ENCODE measurements around the gene HMGB1. TPM values are rescaled to one million over a fixed set of nuclear protein-coding genes. Genes with fewer than 3 reads are reported as not detected.
A peak's percentile ranks its signal among the peaks of the same experiment; 100 is the strongest.

Gene HMGB1
- total and polyA plus RNA-seq, 5 donors from 2014 or later: 363 to 723 (median 654) TPM

GRCh38 chr13:30479883-30480219 lies 14.1 kb upstream of the HMGB1 start:
- Mint-ChIP-seq H3K27me3 (peaks cover 41% of the 10 kb centered on the region), H3K4me1 (no peaks in the 10 kb centered on the region), H3K27ac (no peak overlapping the region), H3K36me3 (no peaks in the 10 kb centered on the region), H3K9me3 (no peaks in the 10 kb centered on the region), H3K4me3 (no peak overlapping the region)
- Histone ChIP-seq H3K27ac (ENCODE audit: insufficient read depth, low read length, poor library complexity, severe bottlenecking) (no peak overlapping the region), H3K9me3 (ENCODE audit: control insufficient read depth in 2 of 2, low read length in 2 of 2) (no peaks in the 10 kb centered on the region), H3K4me1 (ENCODE audit: control insufficient read depth, insufficient read depth, low read length, poor library complexity, severe bottlenecking) (no peaks in the 10 kb centered on the region), H3K4me3 (ENCODE audit: low read depth, low read length) (no peak overlapping the region), H3K27me3 (ENCODE audit: control insufficient read depth, insufficient read depth, low read length) (no peaks in the 10 kb centered on the region), H3K36me3 (ENCODE audit: control insufficient read depth, insufficient read depth, low read length) (no peaks in the 10 kb centered on the region)
- ATAC-seq (ENCODE audit: low read depth in 2 of 2) (no peak), DNase-seq (no peak)

DNA sequence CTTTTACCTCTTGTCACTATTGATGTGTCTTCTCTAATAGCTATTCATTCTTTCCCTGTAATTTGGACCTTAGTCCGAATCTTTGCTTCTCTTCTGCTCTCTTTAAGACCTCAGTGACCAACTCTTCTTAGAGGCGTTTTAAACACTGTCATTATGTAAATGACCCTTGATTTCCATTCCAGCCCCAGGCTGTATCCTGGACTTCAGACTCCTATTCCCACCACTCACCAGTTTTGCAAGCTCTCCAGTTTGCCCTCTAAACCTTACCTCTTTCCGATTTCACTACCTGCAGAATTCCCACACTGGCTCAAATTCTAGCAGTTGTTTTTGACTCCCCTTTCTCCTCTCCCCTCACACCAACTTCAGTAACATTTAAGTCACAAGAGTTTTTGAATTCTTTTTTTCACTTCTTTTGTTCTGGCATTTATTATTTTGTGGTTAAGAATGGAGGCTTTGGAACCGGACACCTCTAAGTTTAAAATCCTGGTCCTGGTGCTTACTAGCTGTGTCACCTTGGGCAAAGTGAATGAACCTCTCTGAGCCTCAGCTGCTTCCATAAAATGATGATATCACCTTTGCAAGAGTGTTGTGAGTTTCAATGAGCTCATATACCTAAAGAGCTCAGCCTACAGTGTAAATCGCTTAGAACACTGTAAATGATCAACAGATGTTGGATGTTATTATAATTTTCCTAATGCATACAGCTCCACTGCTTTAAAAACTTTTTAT lies 13.6 kb upstream of the HMGB1 start:
- peaks cover 37% of the 10 kb centered on the region for H3K27me3 Mint-ChIP-seq
- ATAC-seq (ENCODE audit: low read depth in 2 of 2) (no peak), DNase-seq (no peak)
- no peak overlapping the region for H3K4me3 Mint-ChIP-seq
- no peaks in the 10 kb centered on the region for H3K9me3 Mint-ChIP-seq
- no peak overlapping the region for H3K4me3 ChIP-seq (ENCODE audit: low read depth, low read length)
- H3K36me3 Mint-ChIP-seq: no peaks in the 10 kb centered on the region
- no peaks in the 10 kb centered on the region for H3K27me3 ChIP-seq (ENCODE audit: control insufficient read depth, insufficient read depth, low read length)
- H3K27ac Mint-ChIP-seq: no peak overlapping the region
- no peak overlapping the region for H3K27ac ChIP-seq (ENCODE audit: insufficient read depth, low read length, poor library complexity, severe bottlenecking)
- H3K36me3 ChIP-seq (ENCODE audit: control insufficient read depth, insufficient read depth, low read length): no peaks in the 10 kb centered on the region
- H3K9me3 ChIP-seq (ENCODE audit: control insufficient read depth in 2 of 2, low read length in 2 of 2): no peaks in the 10 kb centered on the region
- H3K4me1 Mint-ChIP-seq: no peaks in the 10 kb centered on the region
- no peaks in the 10 kb centered on the region for H3K4me1 ChIP-seq (ENCODE audit: control insufficient read depth, insufficient read depth, low read length, poor library complexity, severe bottlenecking)

DNA sequence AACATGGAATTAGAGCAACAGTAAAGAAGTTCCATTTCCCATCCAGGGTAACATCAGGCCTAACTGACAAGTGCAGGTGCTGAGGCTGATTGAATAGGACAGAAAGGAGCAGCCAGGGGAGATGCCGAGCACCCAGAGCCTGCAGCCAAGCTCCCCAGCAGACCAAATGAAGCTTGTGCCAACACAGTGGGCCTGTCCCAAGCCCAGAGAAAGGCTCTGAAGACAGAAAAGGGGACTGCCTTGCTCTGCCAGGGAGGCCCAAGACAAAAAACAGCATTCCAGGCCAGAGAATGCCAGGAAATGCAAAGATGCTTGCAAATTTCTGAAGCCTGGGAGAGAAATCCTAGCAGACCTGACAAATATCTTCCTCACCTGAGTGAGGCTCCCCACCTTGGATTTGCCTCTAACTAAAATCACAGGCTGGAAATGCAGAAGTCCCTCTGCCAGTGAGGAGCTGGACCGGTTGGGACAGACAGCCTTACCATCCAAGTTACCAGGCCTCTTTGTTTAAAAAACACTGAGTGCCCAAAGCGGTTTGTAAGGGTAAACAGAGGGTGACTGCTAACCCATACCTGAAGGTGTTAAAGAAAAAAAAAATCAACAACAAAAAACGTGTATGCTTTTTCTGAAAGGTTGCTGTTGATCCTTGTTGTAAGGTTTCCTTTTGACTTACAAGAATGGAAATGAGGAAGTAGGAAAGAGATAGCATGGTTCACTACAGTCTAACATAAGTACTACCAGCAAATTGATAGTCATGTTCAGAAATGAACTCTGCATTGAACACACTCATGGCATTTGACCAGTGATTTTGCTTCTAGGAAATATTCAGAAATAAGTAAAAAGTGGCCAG lies 11.8 kb upstream of the HMGB1 start:
- Mint-ChIP-seq H3K9me3 (no peaks in the 10 kb centered on the region), H3K36me3 (no peaks in the 10 kb centered on the region), H3K4me1 (no peaks in the 10 kb centered on the region), H3K27ac (no peak overlapping the region), H3K4me3 (no peak overlapping the region), H3K27me3 (peaks cover 30% of the 10 kb centered on the region)
- Histone ChIP-seq H3K4me3 (ENCODE audit: low read depth, low read length) (no peak overlapping the region), H3K9me3 (ENCODE audit: control insufficient read depth in 2 of 2, low read length in 2 of 2) (no peaks in the 10 kb centered on the region), H3K36me3 (ENCODE audit: control insufficient read depth, insufficient read depth, low read length) (no peaks in the 10 kb centered on the region), H3K27me3 (ENCODE audit: control insufficient read depth, insufficient read depth, low read length) (no peaks in the 10 kb centered on the region), H3K27ac (ENCODE audit: insufficient read depth, low read length, poor library complexity, severe bottlenecking) (no peak overlapping the region), H3K4me1 (ENCODE audit: control insufficient read depth, insufficient read depth, low read length, poor library complexity, severe bottlenecking) (no peaks in the 10 kb centered on the region)
- DNase-seq (no peak), ATAC-seq (ENCODE audit: low read depth in 2 of 2) (no peak)

GRCh38 chr13:30473675-30474074 lies 7.9 kb upstream of the HMGB1 start:
- Mint-ChIP-seq H3K4me3 (no peak overlapping the region), H3K27ac (no peak overlapping the region), H3K27me3 (peaks cover 10% of the 10 kb centered on the region), H3K9me3 (no peaks in the 10 kb centered on the region), H3K4me1 (no peaks in the 10 kb centered on the region), H3K36me3 (no peaks in the 10 kb centered on the region)
- Histone ChIP-seq H3K4me1 (ENCODE audit: control insufficient read depth, insufficient read depth, low read length, poor library complexity, severe bottlenecking) (no peaks in the 10 kb centered on the region), H3K27me3 (ENCODE audit: control insufficient read depth, insufficient read depth, low read length) (no peaks in the 10 kb centered on the region), H3K27ac (ENCODE audit: insufficient read depth, low read length, poor library complexity, severe bottlenecking) (no peak overlapping the region), H3K36me3 (ENCODE audit: control insufficient read depth, insufficient read depth, low read length) (no peaks in the 10 kb centered on the region), H3K4me3 (ENCODE audit: low read depth, low read length) (no peak overlapping the region), H3K9me3 (ENCODE audit: control insufficient read depth in 2 of 2, low read length in 2 of 2) (no peaks in the 10 kb centered on the region)
- DNase-seq: no peak
- ATAC-seq (ENCODE audit: low read depth in 2 of 2): no peak

GRCh38 chr13:30466841-30467252 lies 1.1 kb upstream of the HMGB1 start:
- Mint-ChIP-seq H3K4me3 (peak overlapping the region in 1 of 4 donors; percentile 87), H3K27me3 (peaks cover 11% of the 10 kb centered on the region), H3K4me1 (peaks cover 7 to 28% (median 20%) of the 10 kb centered on the region in 4 donors), H3K9me3 (peaks cover 0 to 3% (median 0%) of the 10 kb centered on the region in 7 donors), H3K36me3 (peaks cover 6% of the 10 kb centered on the region), H3K27ac (no peak overlapping the region)
- no peak overlapping the region for H3K27ac ChIP-seq (ENCODE audit: insufficient read depth, low read length, poor library complexity, severe bottlenecking)
- no peaks in the 10 kb centered on the region for H3K27me3 ChIP-seq (ENCODE audit: control insufficient read depth, insufficient read depth, low read length)
- no peak overlapping the region for H3K4me3 ChIP-seq (ENCODE audit: low read depth, low read length)
- peaks cover 14% of the 10 kb centered on the region for H3K36me3 ChIP-seq (ENCODE audit: control insufficient read depth, insufficient read depth, low read length)
- no peak for ATAC-seq (ENCODE audit: low read depth in 2 of 2)
- peaks cover 28% of the 10 kb centered on the region for H3K4me1 ChIP-seq (ENCODE audit: control insufficient read depth, insufficient read depth, low read length, poor library complexity, severe bottlenecking)
- H3K9me3 ChIP-seq (ENCODE audit: control insufficient read depth in 2 of 2, low read length in 2 of 2): no peaks in the 10 kb centered on the region
- DNase-seq: peak in 1 of 3 donors; percentile 20

GRCh38 chr13:30466358-30466714 lies 600 bp upstream of the HMGB1 start:
- peak overlapping the region; percentile 23 for H3K4me3 ChIP-seq (ENCODE audit: low read depth, low read length)
- DNase-seq (no peak), ATAC-seq (ENCODE audit: low read depth in 2 of 2) (no peak)
- Mint-ChIP-seq H3K4me1 (peaks cover 12 to 34% (median 24%) of the 10 kb centered on the region in 4 donors), H3K9me3 (peaks cover 0 to 3% (median 0%) of the 10 kb centered on the region in 7 donors), H3K4me3 (peak overlapping the region; percentile 48 to 97 (median 92)), H3K27me3 (peaks cover 11% of the 10 kb centered on the region), H3K36me3 (peaks cover 8% of the 10 kb centered on the region), H3K27ac (peak overlapping the region in 2 of 3 donors; percentile 96 to 99)
- H3K9me3 ChIP-seq (ENCODE audit: control insufficient read depth in 2 of 2, low read length in 2 of 2): no peaks in the 10 kb centered on the region
- no peaks in the 10 kb centered on the region for H3K27me3 ChIP-seq (ENCODE audit: control insufficient read depth, insufficient read depth, low read length)
- H3K4me1 ChIP-seq (ENCODE audit: control insufficient read depth, insufficient read depth, low read length, poor library complexity, severe bottlenecking): peaks cover 33% of the 10 kb centered on the region
- H3K36me3 ChIP-seq (ENCODE audit: control insufficient read depth, insufficient read depth, low read length): peaks cover 19% of the 10 kb centered on the region
- H3K27ac ChIP-seq (ENCODE audit: insufficient read depth, low read length, poor library complexity, severe bottlenecking): no peak overlapping the region

DNA sequence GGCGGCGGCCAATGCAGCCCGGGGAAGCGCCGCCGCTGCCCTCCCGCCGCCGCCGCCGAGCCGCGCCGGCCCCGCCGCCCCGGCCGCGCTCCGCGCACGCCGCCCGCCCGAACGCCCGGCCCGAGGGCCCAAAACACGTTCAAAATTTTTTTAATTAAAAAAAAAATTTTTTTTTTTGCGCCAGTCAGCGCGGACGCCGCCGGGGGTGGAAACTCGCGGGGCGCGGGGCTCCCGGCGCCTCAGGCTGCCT lies 468 bp downstream of the HMGB1 start:
- H3K4me1 ChIP-seq (ENCODE audit: control insufficient read depth, insufficient read depth, low read length, poor library complexity, severe bottlenecking): peaks cover 35% of the 10 kb centered on the region
- Mint-ChIP-seq H3K9me3 (peaks cover 0 to 3% (median 0%) of the 10 kb centered on the region in 7 donors), H3K36me3 (peaks cover 10% of the 10 kb centered on the region), H3K27ac (peak overlapping the region in 1 of 3 donors; percentile 96), H3K27me3 (peaks cover 11% of the 10 kb centered on the region), H3K4me3 (peak overlapping the region in 1 of 4 donors; percentile 94), H3K4me1 (peaks cover 14 to 36% (median 27%) of the 10 kb centered on the region in 4 donors)
- H3K27me3 ChIP-seq (ENCODE audit: control insufficient read depth, insufficient read depth, low read length): no peaks in the 10 kb centered on the region
- DNase-seq (no peak), ATAC-seq (ENCODE audit: low read depth in 2 of 2) (no peak)
- no peak overlapping the region for H3K4me3 ChIP-seq (ENCODE audit: low read depth, low read length)
- peak overlapping the region; percentile 94 for H3K27ac ChIP-seq (ENCODE audit: insufficient read depth, low read length, poor library complexity, severe bottlenecking)
- H3K36me3 ChIP-seq (ENCODE audit: control insufficient read depth, insufficient read depth, low read length): peaks cover 20% of the 10 kb centered on the region
- no peaks in the 10 kb centered on the region for H3K9me3 ChIP-seq (ENCODE audit: control insufficient read depth in 2 of 2, low read length in 2 of 2)

Data from CD4-positive, CD25-positive, alpha-beta regulatory T cell (primary cell).